Measurements from ENCODE around the gene RAB35.
"Not testable (repeated sequence)": the region's sequence is repeated elsewhere in the genome, so short reads cannot be mapped to it uniquely, and the experiment has no call there.

The RAB35 gene

GRCh38 chr12:120055231-120056000 is 61.1 kb downstream of the RAB35 start:
- H3K27ac ChIP-seq (ENCODE audit: low read depth, low read length), result no peak overlapping the region
- no peak overlapping the region for H3K9ac ChIP-seq (ENCODE audit: low read depth, low read length)
- no peaks in the 10 kb centered on the region for H3K27me3 ChIP-seq (ENCODE audit: control insufficient read depth, insufficient read depth, low read length)
- no peak overlapping the region for H3K4me3 ChIP-seq (ENCODE audit: low read depth, low read length)
- no peaks in the 10 kb centered on the region for H3K4me1 ChIP-seq (ENCODE audit: control insufficient read depth, insufficient read depth, low read length)
- no peaks in the 10 kb centered on the region for H3K9me3 ChIP-seq (ENCODE audit: control insufficient read depth, insufficient read depth, low read length)
- no peaks in the 10 kb centered on the region for H3K36me3 ChIP-seq (ENCODE audit: control insufficient read depth, insufficient read depth, low read length)

GRCh38 chr12:120054293-120054692 is 62.3 kb downstream of the RAB35 start:
- no peak overlapping the region for H3K9ac ChIP-seq (ENCODE audit: low read depth, low read length)
- no peak overlapping the region for H3K27ac ChIP-seq (ENCODE audit: low read depth, low read length)
- no peaks in the 10 kb centered on the region for H3K36me3 ChIP-seq (ENCODE audit: control insufficient read depth, insufficient read depth, low read length)
- no peaks in the 10 kb centered on the region for H3K4me1 ChIP-seq (ENCODE audit: control insufficient read depth, insufficient read depth, low read length)
- H3K27me3 ChIP-seq (ENCODE audit: control insufficient read depth, insufficient read depth, low read length), result no peaks in the 10 kb centered on the region
- H3K4me3 ChIP-seq (ENCODE audit: low read depth, low read length), result no peak overlapping the region
- H3K9me3 ChIP-seq (ENCODE audit: control insufficient read depth, insufficient read depth, low read length), result no peaks in the 10 kb centered on the region

- H3K36me3 ChIP-seq (ENCODE audit: control insufficient read depth, insufficient read depth, low read length), result no peaks in the 10 kb centered on the region
- H3K4me3 ChIP-seq (ENCODE audit: low read depth, low read length), result no peak overlapping the region
- no peaks in the 10 kb centered on the region for H3K9me3 ChIP-seq (ENCODE audit: control insufficient read depth, insufficient read depth, low read length)
- no peak overlapping the region for H3K9ac ChIP-seq (ENCODE audit: low read depth, low read length)
- no peaks in the 10 kb centered on the region for H3K4me1 ChIP-seq (ENCODE audit: control insufficient read depth, insufficient read depth, low read length)
- H3K27me3 ChIP-seq (ENCODE audit: control insufficient read depth, insufficient read depth, low read length), result no peaks in the 10 kb centered on the region
- H3K27ac ChIP-seq (ENCODE audit: low read depth, low read length), result no peak overlapping the region
Observed at GRCh38 chr12:120051535-120051934, 65.0 kb downstream of the RAB35 start.

GRCh38 chr12:120049426-120049825 is 67.1 kb downstream of the RAB35 start:
- no peak overlapping the region for H3K4me3 ChIP-seq (ENCODE audit: low read depth, low read length)

GRCh38 chr12:120048263-120048662 is 68.3 kb downstream of the RAB35 start:
- no peak overlapping the region for H3K9ac ChIP-seq (ENCODE audit: low read depth, low read length)
- no peaks in the 10 kb centered on the region for H3K9me3 ChIP-seq (ENCODE audit: control insufficient read depth, insufficient read depth, low read length)
- H3K27ac ChIP-seq (ENCODE audit: low read depth, low read length), result no peak overlapping the region
- no peak overlapping the region for H3K4me3 ChIP-seq (ENCODE audit: low read depth, low read length)
- H3K4me1 ChIP-seq (ENCODE audit: control insufficient read depth, insufficient read depth, low read length), result no peaks in the 10 kb centered on the region
- H3K27me3 ChIP-seq (ENCODE audit: control insufficient read depth, insufficient read depth, low read length), result no peaks in the 10 kb centered on the region
- H3K36me3 ChIP-seq (ENCODE audit: control insufficient read depth, insufficient read depth, low read length), result no peaks in the 10 kb centered on the region

More at GRCh38 chr12:120049426-120049825, 67.1 kb downstream of the RAB35 start:
- Histone ChIP-seq H3K9me3 (ENCODE audit: control insufficient read depth, insufficient read depth, low read length) (no peaks in the 10 kb centered on the region), H3K9ac (ENCODE audit: low read depth, low read length) (no peak overlapping the region), H3K4me1 (ENCODE audit: control insufficient read depth, insufficient read depth, low read length) (no peaks in the 10 kb centered on the region), H3K36me3 (ENCODE audit: control insufficient read depth, insufficient read depth, low read length) (no peaks in the 10 kb centered on the region), H3K27me3 (ENCODE audit: control insufficient read depth, insufficient read depth, low read length) (no peaks in the 10 kb centered on the region), H3K27ac (ENCODE audit: low read depth, low read length) (no peak overlapping the region)

- Histone ChIP-seq H3K4me1 (ENCODE audit: control insufficient read depth, insufficient read depth, low read length) (no peaks in the 10 kb centered on the region), H3K4me3 (ENCODE audit: low read depth, low read length) (no peak overlapping the region), H3K36me3 (ENCODE audit: control insufficient read depth, insufficient read depth, low read length) (no peaks in the 10 kb centered on the region), H3K9me3 (ENCODE audit: control insufficient read depth, insufficient read depth, low read length) (no peaks in the 10 kb centered on the region), H3K27me3 (ENCODE audit: control insufficient read depth, insufficient read depth, low read length) (no peaks in the 10 kb centered on the region), H3K9ac (ENCODE audit: low read depth, low read length) (no peak overlapping the region), H3K27ac (ENCODE audit: low read depth, low read length) (no peak overlapping the region)
Observed at GRCh38 chr12:120047072-120047471, 69.5 kb downstream of the RAB35 start.

- not testable (repeated sequence) for H3K9ac ChIP-seq (ENCODE audit: low read depth, low read length); H3K4me3 ChIP-seq (ENCODE audit: low read depth, low read length); H3K36me3 ChIP-seq (ENCODE audit: control insufficient read depth, insufficient read depth, low read length); H3K4me1 ChIP-seq (ENCODE audit: control insufficient read depth, insufficient read depth, low read length); H3K27ac ChIP-seq (ENCODE audit: low read depth, low read length); H3K27me3 ChIP-seq (ENCODE audit: control insufficient read depth, insufficient read depth, low read length); H3K9me3 ChIP-seq (ENCODE audit: control insufficient read depth, insufficient read depth, low read length)
Observed at GRCh38 chr12:120045367-120045766, 71.2 kb downstream of the RAB35 start.
